Measurements from ENCODE around the gene SPATA31A7. TPM values are rescaled to one million over a fixed set of nuclear protein-coding genes. Genes with fewer than 3 reads are reported as not detected.
"Not testable (repeated sequence)": the region's sequence is repeated elsewhere in the genome, so short reads cannot be mapped to it uniquely, and the experiment has no call there.

The SPATA31A7 gene
- not detected for total RNA-seq

- not testable (repeated sequence) for DNase-seq (ENCODE audit: low spot score)
Measured at GRCh38 chr9:61189736-61190135, at the start of gene SPATA31A7. SPATA31A7 (plus strand) TSS chr9:61190036; CDS start chr9:61190065, 29 bp downstream.

DNA sequence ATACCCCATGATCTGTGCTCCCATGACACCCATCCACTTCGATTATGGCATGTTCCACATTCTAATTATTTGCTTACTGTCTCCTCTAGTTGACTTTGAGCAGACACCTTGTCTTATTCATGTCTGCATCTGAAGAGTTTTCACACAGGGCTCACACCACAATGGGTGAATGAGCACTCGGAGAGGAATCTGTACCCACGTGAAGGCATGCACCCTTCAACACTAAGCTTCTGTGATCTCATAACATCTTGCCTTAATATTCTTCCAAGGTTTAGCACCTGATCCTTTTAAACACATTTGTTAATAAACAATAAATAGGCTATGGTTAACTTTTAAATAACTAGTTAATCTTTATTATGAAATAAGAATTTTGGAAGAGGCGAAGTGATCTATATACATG, 36.6 kb downstream of the SPATA31A7 start:
- DNase-seq (ENCODE audit: low spot score), result not testable (repeated sequence)

All from ureter (tissue), 1 donor.